Nephron (organoid): ENCODE results near the gene WFS1.

Experiments used
- H3K27ac Mint-ChIP-seq, 3 experiments: 2 replicates each; pipeline ENCODE4 v1.8.0; 2020; ENCODE audit warnings: mixed read lengths in 3 of 3, mild to moderate bottlenecking in 2 of 3, moderate library complexity in 1 of 3
- H3K27me3 Mint-ChIP-seq: 2 replicates; pipeline ENCODE4 v1.8.0; 2021; ENCODE audit warnings: low read depth, mild to moderate bottlenecking, moderate library complexity, mixed read lengths
- H3K36me3 Mint-ChIP-seq: 2 replicates; pipeline ENCODE4 v1.8.0; 2020; ENCODE audit warnings: low read depth, mixed read lengths
- H3K4me1 Mint-ChIP-seq: 2 replicates; pipeline ENCODE4 v1.8.0; 2020; ENCODE audit warnings: mixed read lengths
- H3K4me3 Mint-ChIP-seq, 3 experiments: 2 replicates each; pipeline ENCODE4 v1.8.0; 2020; ENCODE audit warnings: mild to moderate bottlenecking in 3 of 3, mixed read lengths in 3 of 3, moderate library complexity in 2 of 3
- H3K9me3 Mint-ChIP-seq: 2 replicates; pipeline ENCODE4 v1.8.0; 2020; ENCODE audit warnings: mixed read lengths
- TF ChIP-seq, protein P1 (sequence below), 3 experiments: fragments of 200-600 bp; sonication (generic); IDR thresholded peaks; one replicate each; pipeline ENCODE4 v1.5.0; 2021; ENCODE audit warnings: antibody characterized with exemption in 3 of 3; ENCODE audit not compliant: unreplicated experiment in 3 of 3

The WFS1 gene

DNA sequence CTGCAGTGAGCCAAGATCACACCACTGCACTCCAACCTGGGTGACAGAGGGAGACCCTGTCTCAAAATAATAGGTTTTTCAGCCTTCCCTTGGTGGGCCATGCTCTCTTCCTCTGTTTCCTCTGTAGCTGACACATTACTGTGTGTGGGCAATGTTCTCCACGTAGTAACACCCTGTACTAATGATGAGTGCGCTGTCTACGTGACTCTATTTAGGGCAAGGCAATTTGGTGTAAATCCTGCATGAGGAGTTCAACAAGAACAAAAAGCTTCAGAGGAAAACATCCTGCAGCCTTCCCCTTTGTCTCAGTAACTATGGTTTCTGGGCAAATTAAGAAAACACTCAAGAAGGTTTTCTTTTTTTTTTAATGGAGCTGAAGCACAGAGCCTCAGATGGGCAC, 44.9 kb upstream of the WFS1 start:
- H3K27ac Mint-ChIP-seq, result no peak overlapping the region
- H3K9me3 Mint-ChIP-seq, result peaks cover 2% of the 10 kb centered on the region
- H3K36me3 Mint-ChIP-seq, result no peaks in the 10 kb centered on the region
- H3K27me3 Mint-ChIP-seq, result peaks cover 71% of the 10 kb centered on the region
- no peak overlapping the region for H3K4me3 Mint-ChIP-seq
- TF ChIP-seq, protein P1, sequence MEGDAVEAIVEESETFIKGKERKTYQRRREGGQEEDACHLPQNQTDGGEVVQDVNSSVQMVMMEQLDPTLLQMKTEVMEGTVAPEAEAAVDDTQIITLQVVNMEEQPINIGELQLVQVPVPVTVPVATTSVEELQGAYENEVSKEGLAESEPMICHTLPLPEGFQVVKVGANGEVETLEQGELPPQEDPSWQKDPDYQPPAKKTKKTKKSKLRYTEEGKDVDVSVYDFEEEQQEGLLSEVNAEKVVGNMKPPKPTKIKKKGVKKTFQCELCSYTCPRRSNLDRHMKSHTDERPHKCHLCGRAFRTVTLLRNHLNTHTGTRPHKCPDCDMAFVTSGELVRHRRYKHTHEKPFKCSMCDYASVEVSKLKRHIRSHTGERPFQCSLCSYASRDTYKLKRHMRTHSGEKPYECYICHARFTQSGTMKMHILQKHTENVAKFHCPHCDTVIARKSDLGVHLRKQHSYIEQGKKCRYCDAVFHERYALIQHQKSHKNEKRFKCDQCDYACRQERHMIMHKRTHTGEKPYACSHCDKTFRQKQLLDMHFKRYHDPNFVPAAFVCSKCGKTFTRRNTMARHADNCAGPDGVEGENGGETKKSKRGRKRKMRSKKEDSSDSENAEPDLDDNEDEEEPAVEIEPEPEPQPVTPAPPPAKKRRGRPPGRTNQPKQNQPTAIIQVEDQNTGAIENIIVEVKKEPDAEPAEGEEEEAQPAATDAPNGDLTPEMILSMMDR (IDR thresholded peaks at IDR 0.05; ENCODE audit: unreplicated experiment in 3 of 3), result no peak
- H3K4me1 Mint-ChIP-seq, result peaks cover 5% of the 10 kb centered on the region

DNA sequence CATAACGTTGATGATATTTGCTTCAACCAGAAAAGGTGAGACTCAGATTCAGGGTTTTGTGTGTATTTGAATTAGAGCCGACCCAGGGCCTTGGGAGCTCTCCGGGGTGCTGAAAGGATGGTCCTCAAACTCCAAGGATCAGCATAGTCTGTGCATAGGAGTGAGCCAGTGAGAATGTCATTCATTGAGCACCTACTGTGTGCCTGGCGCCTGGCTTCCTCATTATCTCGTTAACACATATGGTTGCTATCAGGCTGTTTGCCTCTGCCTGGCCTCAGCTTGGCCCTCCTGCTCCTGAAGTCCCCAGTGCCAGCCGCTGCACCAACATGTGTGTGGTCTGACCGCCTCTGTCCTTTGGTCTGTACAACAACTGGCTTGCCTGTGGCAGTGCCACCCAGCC, 44.2 kb upstream of the WFS1 start:
- Mint-ChIP-seq H3K4me1 (peaks cover 5% of the 10 kb centered on the region), H3K27me3 (peaks cover 66% of the 10 kb centered on the region), H3K4me3 (peak overlapping the region in 1 of 3 experiments; percentile 19), H3K36me3 (no peaks in the 10 kb centered on the region), H3K27ac (no peak overlapping the region), H3K9me3 (peaks cover 2% of the 10 kb centered on the region)
- TF ChIP-seq, protein P1 (IDR thresholded peaks at IDR 0.05; ENCODE audit: unreplicated experiment in 3 of 3), result no peak

DNA sequence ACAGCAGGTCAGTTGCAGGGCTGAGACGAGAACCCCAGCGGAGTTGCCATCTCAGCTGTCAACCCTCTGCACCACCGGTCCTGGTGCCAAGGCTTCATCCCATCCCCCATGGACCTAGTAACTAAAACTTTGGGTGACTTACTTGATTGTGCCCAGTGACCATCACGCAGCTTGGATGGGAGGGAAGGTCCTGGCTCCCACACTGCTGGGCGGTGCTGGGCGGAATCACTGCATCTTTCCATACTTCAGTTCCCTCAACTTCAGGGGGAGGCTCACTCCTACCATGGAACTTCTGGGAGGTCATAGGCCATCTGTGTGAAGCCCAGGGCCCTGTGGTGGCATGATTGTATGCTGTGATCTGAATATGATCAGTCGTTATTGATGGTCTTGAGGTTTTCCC, 43.1 kb upstream of the WFS1 start:
- H3K4me3 Mint-ChIP-seq, result no peak overlapping the region
- no peak overlapping the region for H3K27ac Mint-ChIP-seq
- H3K36me3 Mint-ChIP-seq, result no peaks in the 10 kb centered on the region
- peaks cover 55% of the 10 kb centered on the region for H3K27me3 Mint-ChIP-seq
- peaks cover 1% of the 10 kb centered on the region for H3K4me1 Mint-ChIP-seq
- TF ChIP-seq, protein P1 (IDR thresholded peaks at IDR 0.05; ENCODE audit: unreplicated experiment in 3 of 3), result no peak
- peaks cover 2% of the 10 kb centered on the region for H3K9me3 Mint-ChIP-seq

DNA sequence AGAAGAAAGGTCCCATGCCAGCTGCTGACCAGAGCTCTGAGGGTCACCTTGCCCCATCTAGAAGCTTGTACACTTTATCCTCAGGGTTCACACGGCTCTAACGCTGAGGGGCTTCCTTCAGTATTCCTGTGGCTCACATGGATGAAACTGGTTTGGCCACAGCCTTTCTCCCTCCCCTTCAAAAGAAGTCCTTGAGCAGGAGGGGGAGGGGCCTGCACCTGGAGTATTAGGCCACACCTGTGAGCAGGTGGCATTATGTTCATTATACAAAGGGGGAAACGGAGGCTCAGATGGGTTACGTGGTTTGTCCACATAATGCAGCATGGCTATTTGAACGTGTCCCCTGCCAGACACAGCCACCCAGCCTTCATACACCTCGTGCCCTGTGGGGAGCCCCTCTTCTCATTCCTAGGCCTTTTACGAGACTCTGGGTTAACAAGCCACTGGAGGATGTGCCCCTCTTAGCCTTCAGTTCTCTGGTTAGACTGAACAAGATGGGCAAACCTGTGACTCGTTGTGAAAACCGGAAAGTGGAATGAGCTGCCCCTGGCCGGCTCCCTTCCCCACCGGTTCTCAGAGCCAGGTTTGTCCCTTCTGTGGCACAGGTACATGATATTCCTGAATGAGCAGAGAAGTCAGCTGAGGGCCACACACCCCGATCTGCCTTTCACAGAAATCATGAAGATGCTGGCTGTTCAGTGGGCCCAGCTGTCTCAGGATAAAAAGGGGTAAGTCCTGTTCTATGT, 42.1 kb upstream of the WFS1 start:
- Mint-ChIP-seq H3K9me3 (peaks cover under 1% of the 10 kb centered on the region), H3K4me3 (no peak overlapping the region), H3K27ac (no peak overlapping the region), H3K27me3 (peaks cover 49% of the 10 kb centered on the region), H3K4me1 (no peaks in the 10 kb centered on the region), H3K36me3 (no peaks in the 10 kb centered on the region)
- TF ChIP-seq, protein P1 (IDR thresholded peaks at IDR 0.05; ENCODE audit: unreplicated experiment in 3 of 3), result no peak

DNA sequence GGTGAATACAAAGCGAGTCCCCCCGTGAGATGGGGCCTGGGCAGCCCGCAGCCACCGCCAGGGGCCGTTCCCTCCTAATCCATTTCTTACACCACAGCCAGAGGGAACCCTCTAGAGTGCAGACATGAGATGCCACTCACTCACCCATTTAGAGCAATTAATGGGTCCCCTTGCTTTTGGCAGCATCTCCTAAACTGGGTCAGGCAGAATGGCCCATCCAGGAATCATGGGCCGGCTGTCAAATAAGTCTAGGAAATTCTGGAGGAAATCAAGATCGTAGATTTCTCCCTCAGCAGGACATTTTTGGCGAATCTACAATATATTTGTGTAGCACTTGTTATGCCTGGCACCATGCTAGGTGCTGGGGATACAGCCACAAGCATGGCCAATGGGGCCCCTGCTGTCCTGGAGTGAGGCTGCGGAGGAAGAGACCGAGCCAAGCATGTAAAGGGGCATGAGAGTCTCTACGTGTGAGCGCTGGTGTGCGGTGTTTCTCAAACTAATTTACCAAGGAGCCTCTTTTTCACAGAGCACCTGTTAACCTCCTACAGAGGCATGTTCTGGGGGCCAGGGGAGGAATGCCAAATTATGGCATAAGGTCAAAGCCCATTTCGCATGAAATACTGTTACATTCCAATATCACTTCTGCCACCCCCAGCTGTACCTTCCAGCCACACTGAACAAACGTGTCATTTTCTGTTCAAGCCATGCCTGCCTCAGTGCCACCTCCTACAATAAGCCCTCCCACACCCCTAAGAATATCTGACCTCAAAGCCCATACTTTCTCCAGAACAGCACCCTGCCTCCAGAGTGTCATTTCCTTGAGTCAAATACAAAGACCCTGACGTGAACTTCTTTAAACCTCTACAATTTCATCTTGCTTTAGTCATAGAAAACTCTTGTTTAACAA, 41.2 kb upstream of the WFS1 start:
- no peak overlapping the region for H3K4me3 Mint-ChIP-seq
- TF ChIP-seq, protein P1 (IDR thresholded peaks at IDR 0.05; ENCODE audit: unreplicated experiment in 3 of 3), result no peak
- no peaks in the 10 kb centered on the region for H3K4me1 Mint-ChIP-seq
- H3K36me3 Mint-ChIP-seq, result no peaks in the 10 kb centered on the region
- peaks cover 41% of the 10 kb centered on the region for H3K27me3 Mint-ChIP-seq
- H3K27ac Mint-ChIP-seq, result no peak overlapping the region
- H3K9me3 Mint-ChIP-seq, result no peaks in the 10 kb centered on the region
